ENCODE data around the gene CYFIP1. TPM values are rescaled to one million over a fixed set of nuclear protein-coding genes. Genes with fewer than 3 reads are reported as not detected.

The CYFIP1 gene
- total RNA-seq, 4 donors from 2014 or later, result 31.1 to 52.6 (median 37.4) TPM

DNA sequence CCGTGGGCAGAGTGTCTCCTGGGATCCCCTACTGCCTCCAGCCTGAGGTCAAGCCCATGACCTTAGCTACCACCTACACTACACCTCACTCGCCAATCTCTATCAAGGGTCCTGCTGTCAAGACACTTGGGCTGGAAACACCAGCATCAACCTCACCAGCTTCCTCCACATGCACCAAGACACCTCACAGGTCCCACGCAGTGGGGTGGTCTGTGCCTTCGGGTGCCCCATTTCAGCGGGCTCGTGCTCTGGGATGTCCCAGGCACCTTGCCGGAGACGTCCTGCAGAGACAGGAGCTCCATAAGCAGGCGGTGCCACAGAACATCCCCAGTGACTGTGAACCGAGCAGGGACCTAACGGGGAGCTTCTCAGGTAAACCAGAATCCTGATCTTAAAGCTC lies 20.0 kb downstream of the CYFIP1 start:
- DNase-seq, result no peak
- TF ChIP-seq POLR2A (IDR thresholded peaks at IDR 0.05), result no peak
- TF ChIP-seq, protein P1, sequence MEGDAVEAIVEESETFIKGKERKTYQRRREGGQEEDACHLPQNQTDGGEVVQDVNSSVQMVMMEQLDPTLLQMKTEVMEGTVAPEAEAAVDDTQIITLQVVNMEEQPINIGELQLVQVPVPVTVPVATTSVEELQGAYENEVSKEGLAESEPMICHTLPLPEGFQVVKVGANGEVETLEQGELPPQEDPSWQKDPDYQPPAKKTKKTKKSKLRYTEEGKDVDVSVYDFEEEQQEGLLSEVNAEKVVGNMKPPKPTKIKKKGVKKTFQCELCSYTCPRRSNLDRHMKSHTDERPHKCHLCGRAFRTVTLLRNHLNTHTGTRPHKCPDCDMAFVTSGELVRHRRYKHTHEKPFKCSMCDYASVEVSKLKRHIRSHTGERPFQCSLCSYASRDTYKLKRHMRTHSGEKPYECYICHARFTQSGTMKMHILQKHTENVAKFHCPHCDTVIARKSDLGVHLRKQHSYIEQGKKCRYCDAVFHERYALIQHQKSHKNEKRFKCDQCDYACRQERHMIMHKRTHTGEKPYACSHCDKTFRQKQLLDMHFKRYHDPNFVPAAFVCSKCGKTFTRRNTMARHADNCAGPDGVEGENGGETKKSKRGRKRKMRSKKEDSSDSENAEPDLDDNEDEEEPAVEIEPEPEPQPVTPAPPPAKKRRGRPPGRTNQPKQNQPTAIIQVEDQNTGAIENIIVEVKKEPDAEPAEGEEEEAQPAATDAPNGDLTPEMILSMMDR (IDR thresholded peaks at IDR 0.05 in 4 of 5, conservative IDR thresholded peaks at IDR 0.05 in 1 of 5), result no peak
- peaks cover 56% of the 10 kb centered on the region in 2 donors for H3K4me1 ChIP-seq
- no peak overlapping the region for H3K4me3 ChIP-seq
- intact Hi-C loops (cut with DNase I; ENCODE audit: low total_unique reads), result no loop called here
- ATAC-seq, result no peak
- H3K27ac ChIP-seq, result peak overlapping the region; percentile 18 to 52 (median 40)
- no peaks in the 10 kb centered on the region for H3K9me3 ChIP-seq
- H3K36me3 ChIP-seq, result no peaks in the 10 kb centered on the region
- H3K27me3 ChIP-seq, result no peaks in the 10 kb centered on the region
- in situ Hi-C loops (cut with MboI; ENCODE audit: low sequenced_read_pairs in 4 of 4), result no loop called here

DNA sequence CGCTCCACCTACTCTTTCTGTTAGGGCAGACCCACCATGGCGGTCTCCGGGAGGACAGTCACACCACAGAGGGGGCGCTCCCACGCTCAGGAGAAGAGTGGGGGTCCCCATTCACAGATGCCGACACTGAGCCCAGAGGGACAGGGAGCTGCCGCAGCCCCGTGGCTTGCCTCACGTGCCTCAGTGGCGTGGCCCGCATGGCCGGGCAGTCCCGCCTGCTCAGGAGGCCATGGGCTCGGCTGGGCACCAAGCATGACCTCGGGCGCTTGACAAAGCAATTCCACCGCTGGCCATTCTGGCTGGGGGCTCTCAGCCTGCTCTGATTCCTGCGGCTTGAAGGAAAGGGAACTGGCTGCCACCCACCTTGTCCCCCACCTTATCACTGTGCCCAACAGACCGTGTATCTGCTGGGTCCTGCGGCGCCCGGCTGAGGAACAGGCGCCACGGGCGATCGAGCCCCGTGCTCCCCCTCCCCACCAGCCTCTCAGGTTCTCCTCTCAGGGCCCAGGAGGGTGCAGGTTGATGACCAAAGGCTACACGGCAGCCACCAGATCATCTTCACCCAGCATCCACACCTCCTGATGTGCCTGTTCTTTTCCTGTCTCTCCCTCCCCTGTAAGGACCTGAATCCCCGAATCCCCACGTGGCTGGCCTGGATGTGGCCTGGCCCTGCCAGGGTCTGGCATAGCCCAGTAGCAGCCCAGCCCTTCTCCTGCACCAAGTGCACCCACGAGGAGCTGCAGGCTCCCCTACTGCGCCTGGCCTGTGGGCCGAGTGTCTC lies 20.7 kb downstream of the CYFIP1 start:
- no peaks in the 10 kb centered on the region for H3K27me3 ChIP-seq
- H3K9me3 ChIP-seq, result no peaks in the 10 kb centered on the region
- TF ChIP-seq, protein P1 (IDR thresholded peaks at IDR 0.05 in 4 of 5, conservative IDR thresholded peaks at IDR 0.05 in 1 of 5), result no peak
- no peak for TF ChIP-seq POLR2A (IDR thresholded peaks at IDR 0.05)
- peak overlapping the region; percentile 18 to 52 (median 40) for H3K27ac ChIP-seq
- no peak overlapping the region for H3K4me3 ChIP-seq
- in situ Hi-C loops (cut with MboI; ENCODE audit: low sequenced_read_pairs in 4 of 4), result no loop called here
- DNase-seq (no peak), ATAC-seq (no peak)
- no peaks in the 10 kb centered on the region for H3K36me3 ChIP-seq
- intact Hi-C loops (cut with DNase I; ENCODE audit: low total_unique reads), result no loop called here
- peaks cover 57 to 58% of the 10 kb centered on the region in 2 donors for H3K4me1 ChIP-seq

DNA sequence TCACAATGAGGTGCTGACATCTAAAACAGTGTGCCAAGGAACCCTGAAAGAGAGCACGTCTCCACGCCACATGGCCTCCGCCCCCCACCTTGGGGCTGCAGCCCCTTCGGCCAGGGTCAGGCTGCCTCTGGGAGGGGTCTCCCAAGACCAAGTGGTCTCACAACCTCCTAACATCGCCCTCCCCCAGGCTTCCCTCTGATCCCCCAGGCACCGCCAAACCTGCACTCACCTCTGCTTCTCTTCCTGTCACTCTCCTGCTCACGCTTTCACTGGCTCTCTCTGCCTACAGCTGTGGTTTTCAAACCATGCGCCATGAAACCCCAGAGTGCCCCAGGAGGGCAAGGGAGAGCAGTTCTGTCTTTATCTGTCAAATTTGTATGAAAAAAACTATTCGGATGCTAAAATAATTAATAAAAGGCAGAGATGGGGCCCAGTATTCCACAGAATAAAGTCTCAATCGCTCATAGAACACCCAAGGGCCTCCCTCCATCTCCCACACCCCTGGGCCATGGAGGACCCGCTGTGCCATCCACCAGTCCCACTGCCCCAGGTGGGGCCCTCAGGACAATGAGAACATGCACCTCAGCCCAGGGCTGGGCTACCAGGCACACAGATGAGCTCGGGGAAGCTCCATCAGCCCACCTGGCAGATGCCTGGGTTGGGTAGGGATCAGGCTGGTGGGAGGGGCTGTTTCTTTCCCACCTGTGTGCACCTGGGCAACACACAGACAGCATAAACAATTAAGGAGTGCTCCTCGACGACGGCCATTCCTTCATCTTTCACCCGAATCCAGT lies 21.5 kb downstream of the CYFIP1 start:
- Histone ChIP-seq H3K27ac (peak overlapping the region in 1 of 4 donors; percentile 29), H3K9me3 (no peaks in the 10 kb centered on the region), H3K36me3 (no peaks in the 10 kb centered on the region), H3K4me3 (no peak overlapping the region), H3K27me3 (no peaks in the 10 kb centered on the region), H3K4me1 (peaks cover 50 to 51% of the 10 kb centered on the region in 2 donors)
- in situ Hi-C loops (cut with MboI; ENCODE audit: low sequenced_read_pairs in 4 of 4) (no loop called here), intact Hi-C loops (cut with DNase I; ENCODE audit: low total_unique reads) (no loop called here)
- DNase-seq (no peak), ATAC-seq (no peak)
- TF ChIP-seq POLR2A (IDR thresholded peaks at IDR 0.05), result no peak

DNA sequence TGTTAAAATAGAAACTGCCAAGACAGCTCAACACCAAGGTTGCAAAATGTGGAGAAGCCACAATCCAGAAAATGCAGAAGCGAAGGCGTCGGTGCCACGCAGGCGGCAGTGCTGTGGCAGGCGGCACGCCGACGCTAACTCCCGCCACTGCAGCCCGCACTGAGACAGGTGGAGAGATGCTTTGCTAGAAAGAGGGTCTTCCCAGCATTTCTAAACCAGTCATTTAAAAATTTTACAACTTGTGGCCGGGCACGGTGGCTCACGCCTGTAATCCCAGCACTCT lies 23.2 kb downstream of the CYFIP1 start:
- Histone ChIP-seq H3K36me3 (no peaks in the 10 kb centered on the region), H3K27me3 (no peaks in the 10 kb centered on the region), H3K4me3 (no peak overlapping the region), H3K4me1 (peaks cover 37 to 38% of the 10 kb centered on the region in 2 donors), H3K27ac (peak overlapping the region in 1 of 4 donors; percentile 55), H3K9me3 (no peaks in the 10 kb centered on the region)
- DNase-seq (no peak), ATAC-seq (no peak)
- in situ Hi-C loops (cut with MboI; ENCODE audit: low sequenced_read_pairs in 4 of 4) (no loop called here), intact Hi-C loops (cut with DNase I; ENCODE audit: low total_unique reads) (no loop called here)
- TF ChIP-seq, protein P1 (IDR thresholded peaks at IDR 0.05 in 4 of 5, conservative IDR thresholded peaks at IDR 0.05 in 1 of 5), result no peak

DNA sequence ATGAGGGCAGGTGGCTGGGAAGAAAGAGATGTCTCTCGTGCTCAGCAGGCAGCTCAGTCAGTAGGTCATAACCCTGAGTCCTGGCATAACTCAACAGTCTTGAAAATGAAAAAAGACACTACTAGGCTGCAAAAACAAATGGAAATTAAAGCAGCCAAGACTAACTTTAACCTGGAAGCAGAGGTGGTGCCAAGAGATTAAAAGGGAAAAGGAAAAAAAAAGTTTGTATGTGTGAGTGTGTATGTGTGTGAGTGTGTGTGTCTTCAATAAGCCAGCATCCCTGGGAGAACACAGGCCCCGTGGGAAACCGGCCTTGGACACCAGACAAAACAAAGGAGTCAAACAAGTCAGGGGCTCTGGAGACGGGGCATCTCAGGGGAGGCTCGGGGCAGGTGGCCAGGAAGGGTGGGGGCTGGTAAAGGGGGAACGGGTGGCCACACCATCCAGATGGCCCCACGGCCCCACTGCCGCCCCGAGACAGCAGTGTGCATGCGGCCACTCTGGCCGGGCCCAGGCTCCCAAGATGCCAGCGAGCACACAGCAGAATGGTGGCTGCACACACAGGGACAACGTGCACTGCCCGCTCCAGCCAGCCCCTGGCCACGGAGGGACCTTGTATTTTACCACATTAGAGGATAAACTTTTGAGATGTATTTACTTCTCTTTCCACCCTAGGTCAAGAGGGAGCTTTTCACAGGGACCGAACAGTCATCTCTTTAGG lies 23.8 kb downstream of the CYFIP1 start:
- ATAC-seq, result peak in 1 of 2 donors; percentile 18
- peak overlapping the region; percentile 18 to 55 (median 33) for H3K27ac ChIP-seq
- no peak for TF ChIP-seq POLR2A (IDR thresholded peaks at IDR 0.05)
- TF ChIP-seq, protein P1 (IDR thresholded peaks at IDR 0.05 in 4 of 5, conservative IDR thresholded peaks at IDR 0.05 in 1 of 5), result no peak
- no peak for DNase-seq
- H3K9me3 ChIP-seq, result no peaks in the 10 kb centered on the region
- H3K27me3 ChIP-seq, result no peaks in the 10 kb centered on the region
- H3K4me1 ChIP-seq, result peaks cover 35 to 37% of the 10 kb centered on the region in 2 donors
- H3K4me3 ChIP-seq, result no peak overlapping the region
- H3K36me3 ChIP-seq, result no peaks in the 10 kb centered on the region
- intact Hi-C loops (cut with DNase I; ENCODE audit: low total_unique reads) (no loop called here), in situ Hi-C loops (cut with MboI; ENCODE audit: low sequenced_read_pairs in 4 of 4) (no loop called here)

Data from gastrocnemius medialis (tissue), 4 donors.